Endodermal cell (in vitro differentiated cells): ENCODE data around the gene BPIFA3. TPM values are rescaled to one million over a fixed set of nuclear protein-coding genes. Genes with fewer than 3 reads are reported as not detected.

Experiments used
- DNase-seq: peaks from one replicate; pipeline ENCODE4 v3.0.0-alpha.2; 2017
- H3K27ac ChIP-seq: 2 replicates; pipeline ENCODE4 v1.5.1; 2013; ENCODE audit warnings: mild to moderate bottlenecking, low read depth, low read length, moderate library complexity
- H3K27me3 ChIP-seq: 2 replicates; pipeline ENCODE4 v1.6.1; 2013; ENCODE audit warnings: mild to moderate bottlenecking, low read length, moderate library complexity; ENCODE audit not compliant: insufficient read depth, control insufficient read depth, poor library complexity, severe bottlenecking
- H3K36me3 ChIP-seq: 2 replicates; pipeline ENCODE4 v1.7.0; 2013; ENCODE audit warnings: mild to moderate bottlenecking, low read length, moderate library complexity; ENCODE audit not compliant: control insufficient read depth, insufficient read depth
- H3K4me1 ChIP-seq: one replicate; pipeline ENCODE4 v1.7.0; 2013; ENCODE audit warnings: low read length; ENCODE audit not compliant: control insufficient read depth, insufficient read depth
- H3K4me3 ChIP-seq: 2 replicates; pipeline ENCODE4 v1.5.1; 2013; ENCODE audit warnings: mild to moderate bottlenecking, low read length, moderate library complexity
- H3K9ac ChIP-seq: 2 replicates; pipeline ENCODE4 v1.6.1; 2013; ENCODE audit warnings: mild to moderate bottlenecking, low read length, moderate library complexity; ENCODE audit not compliant: poor library complexity, severe bottlenecking; ENCODE audit errors: extremely low read depth
- H3K9me3 ChIP-seq: 2 replicates; pipeline ENCODE4 v1.6.1; 2013; ENCODE audit warnings: mild to moderate bottlenecking, low read length, moderate library complexity; ENCODE audit not compliant: control insufficient read depth
- H3K27ac Mint-ChIP-seq: 2 replicates; pipeline ENCODE4 v1.8.0; 2020; ENCODE audit warnings: mixed read lengths
- H3K27me3 Mint-ChIP-seq: 2 replicates; pipeline ENCODE4 v1.8.0; 2021; ENCODE audit warnings: mild to moderate bottlenecking, mixed read lengths; ENCODE audit not compliant: insufficient read depth
- H3K36me3 Mint-ChIP-seq: 2 replicates; pipeline ENCODE4 v1.8.0; 2020; ENCODE audit warnings: low read depth, mixed read lengths
- H3K4me1 Mint-ChIP-seq: 2 replicates; pipeline ENCODE4 v1.8.0; 2020; ENCODE audit warnings: mixed read lengths
- H3K4me3 Mint-ChIP-seq: 2 replicates; pipeline ENCODE4 v1.8.0; 2020; ENCODE audit warnings: mild to moderate bottlenecking, moderate library complexity, mixed read lengths
- H3K9me3 Mint-ChIP-seq: 2 replicates; pipeline ENCODE4 v1.8.0; 2020; ENCODE audit warnings: mild to moderate bottlenecking, mixed read lengths
- WGBS, 2 experiments: methylation state at CpG; one replicate each; pipeline versions ENCODE4 v1.1.5 to v1.1.7; 2013; ENCODE audit warnings: missing lambda C conversion rate in 2 of 2, mixed read lengths in 1 of 2; ENCODE audit not compliant: insufficient coverage in 1 of 2, insufficient read length in 1 of 2; 5-methylcytosine and 5-hydroxymethylcytosine counted together
- total RNA-seq, 2 donors: library from RNA; stranded (reverse); fragmentation: NEBNext Ultra II Directional in 1 of 2; extraction: Animal tissue kit (Norgen Biotek cat#: 25700) in 1 of 2; gene quantifications; 2 replicates in 1 of 2; 3 replicates in 1 of 2; pipeline ENCODE4 v1.2.1, GENCODE V29; 2021
- TF ChIP-seq, protein P1 (sequence below): fragments of 200-600 bp; sonication (generic); conservative IDR thresholded peaks from 2 replicates; pipeline ENCODE4 v1.5.0; 2021; ENCODE audit warnings: antibody characterized with exemption, mild to moderate bottlenecking

BPIFA3 gene
- total RNA-seq, 2 donors from 2014 or later: not detected

DNA sequence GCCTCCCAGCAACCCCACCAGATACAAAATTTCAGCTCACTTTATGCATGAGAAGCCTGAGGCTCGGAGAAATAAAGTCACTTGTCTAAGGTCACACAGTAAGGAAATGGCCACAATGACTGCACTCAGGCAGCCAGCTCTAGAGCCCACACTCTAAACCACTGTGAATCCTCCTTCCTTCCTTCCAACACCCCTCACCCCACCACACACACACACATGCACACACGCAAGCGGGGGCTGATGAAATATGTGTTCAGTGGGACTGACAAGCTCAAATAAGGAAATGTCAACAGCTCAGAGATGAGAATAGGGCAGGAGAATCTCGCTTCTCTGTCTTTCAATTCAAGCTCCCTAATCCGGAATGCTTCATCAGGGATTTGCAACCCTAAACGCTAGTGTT lies 12.7 kb downstream of the BPIFA3 start:
- no peaks in the 10 kb centered on the region for H3K36me3 Mint-ChIP-seq
- Histone ChIP-seq H3K27me3 (peaks cover 63% of the 10 kb centered on the region), H3K27ac (no peak overlapping the region), H3K9ac (no peak overlapping the region), H3K36me3 (no peaks in the 10 kb centered on the region), H3K9me3 (no peaks in the 10 kb centered on the region), H3K4me3 (no peak overlapping the region), H3K4me1 (no peaks in the 10 kb centered on the region)
- H3K9me3 Mint-ChIP-seq: no peaks in the 10 kb centered on the region
- no peak overlapping the region for H3K4me3 Mint-ChIP-seq
- no peak overlapping the region for H3K27ac Mint-ChIP-seq
- no peak for DNase-seq
- WGBS, 2 experiments: 80 to 86% methylated on average over 4 to 6 of the region's 6 CpGs
- TF ChIP-seq, protein P1, sequence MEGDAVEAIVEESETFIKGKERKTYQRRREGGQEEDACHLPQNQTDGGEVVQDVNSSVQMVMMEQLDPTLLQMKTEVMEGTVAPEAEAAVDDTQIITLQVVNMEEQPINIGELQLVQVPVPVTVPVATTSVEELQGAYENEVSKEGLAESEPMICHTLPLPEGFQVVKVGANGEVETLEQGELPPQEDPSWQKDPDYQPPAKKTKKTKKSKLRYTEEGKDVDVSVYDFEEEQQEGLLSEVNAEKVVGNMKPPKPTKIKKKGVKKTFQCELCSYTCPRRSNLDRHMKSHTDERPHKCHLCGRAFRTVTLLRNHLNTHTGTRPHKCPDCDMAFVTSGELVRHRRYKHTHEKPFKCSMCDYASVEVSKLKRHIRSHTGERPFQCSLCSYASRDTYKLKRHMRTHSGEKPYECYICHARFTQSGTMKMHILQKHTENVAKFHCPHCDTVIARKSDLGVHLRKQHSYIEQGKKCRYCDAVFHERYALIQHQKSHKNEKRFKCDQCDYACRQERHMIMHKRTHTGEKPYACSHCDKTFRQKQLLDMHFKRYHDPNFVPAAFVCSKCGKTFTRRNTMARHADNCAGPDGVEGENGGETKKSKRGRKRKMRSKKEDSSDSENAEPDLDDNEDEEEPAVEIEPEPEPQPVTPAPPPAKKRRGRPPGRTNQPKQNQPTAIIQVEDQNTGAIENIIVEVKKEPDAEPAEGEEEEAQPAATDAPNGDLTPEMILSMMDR: no peak
- H3K27me3 Mint-ChIP-seq: peaks cover 76% of the 10 kb centered on the region
- peaks cover 4% of the 10 kb centered on the region for H3K4me1 Mint-ChIP-seq

DNA sequence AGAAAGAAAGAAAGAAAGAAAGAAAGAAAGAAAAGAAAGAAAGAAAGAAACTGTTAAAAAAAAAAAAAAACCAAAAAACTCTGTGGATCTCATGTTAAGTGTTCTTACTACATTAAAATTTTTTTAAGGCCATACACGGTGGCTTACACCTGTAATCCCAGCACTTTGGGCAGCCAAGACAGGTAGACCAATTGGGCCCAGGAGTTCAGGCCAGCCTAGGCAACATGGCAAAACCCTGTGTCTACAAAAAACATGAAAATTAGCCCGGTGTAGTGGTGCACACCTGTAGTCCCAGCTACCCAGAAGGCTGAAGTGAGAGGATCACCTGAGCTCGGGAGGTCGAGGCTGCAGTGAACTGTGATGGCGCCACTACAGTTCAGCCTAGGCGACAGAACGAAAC lies 14.1 kb downstream of the BPIFA3 start:
- no peak overlapping the region for H3K27ac ChIP-seq
- H3K36me3 ChIP-seq: no peaks in the 10 kb centered on the region
- H3K4me3 ChIP-seq: no peak overlapping the region
- H3K9ac ChIP-seq: no peak overlapping the region
- no peaks in the 10 kb centered on the region for H3K9me3 ChIP-seq
- 68 to 77% methylated on average over 7 of the region's 7 CpGs for WGBS, 2 experiments
- Mint-ChIP-seq H3K27ac (no peak overlapping the region), H3K4me3 (no peak overlapping the region), H3K27me3 (peaks cover 68% of the 10 kb centered on the region), H3K36me3 (no peaks in the 10 kb centered on the region), H3K9me3 (no peaks in the 10 kb centered on the region), H3K4me1 (peaks cover 15% of the 10 kb centered on the region)
- H3K27me3 ChIP-seq: peaks cover 51% of the 10 kb centered on the region
- peaks cover 9% of the 10 kb centered on the region for H3K4me1 ChIP-seq
- TF ChIP-seq, protein P1: no peak
- DNase-seq: no peak

DNA sequence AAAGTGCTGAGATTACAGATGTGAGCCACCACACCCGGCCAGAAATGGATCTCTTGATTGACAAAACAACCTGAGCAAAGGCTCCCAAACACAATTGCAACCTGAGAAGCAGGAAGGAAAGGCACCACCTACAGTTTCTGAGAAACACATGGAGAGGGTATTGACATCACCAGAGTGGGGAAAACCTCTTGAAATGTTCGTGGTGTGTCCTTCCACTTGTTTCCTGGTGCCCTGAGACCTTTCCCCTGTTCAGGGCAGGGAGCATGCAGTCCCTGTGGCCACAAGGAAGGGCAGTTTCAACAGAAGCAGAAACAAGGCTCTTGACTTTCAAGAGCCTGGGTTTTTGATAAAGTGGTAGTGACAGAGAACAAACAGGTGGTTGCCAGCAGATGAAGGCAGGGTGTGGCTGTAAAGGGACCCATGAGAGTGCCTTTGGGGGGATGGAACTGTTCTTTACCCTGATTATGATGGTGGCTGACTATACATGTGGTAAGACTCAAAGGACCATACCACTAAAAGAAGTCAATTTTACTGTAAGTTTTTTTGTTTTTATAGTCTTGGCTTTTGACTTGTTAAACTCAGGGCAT lies 15.4 kb downstream of the BPIFA3 start:
- no peak overlapping the region for H3K4me3 Mint-ChIP-seq
- no peak for DNase-seq
- H3K36me3 ChIP-seq: no peaks in the 10 kb centered on the region
- H3K27ac ChIP-seq: no peak overlapping the region
- peaks cover 22% of the 10 kb centered on the region for H3K4me1 Mint-ChIP-seq
- no peak overlapping the region for H3K9ac ChIP-seq
- H3K27me3 ChIP-seq: peaks cover 53% of the 10 kb centered on the region
- H3K9me3 ChIP-seq: no peaks in the 10 kb centered on the region
- WGBS, 2 experiments: 60 to 63% methylated on average over 2 of the region's 2 CpGs
- no peaks in the 10 kb centered on the region for H3K9me3 Mint-ChIP-seq
- no peak overlapping the region for H3K4me3 ChIP-seq
- H3K36me3 Mint-ChIP-seq: no peaks in the 10 kb centered on the region
- H3K27me3 Mint-ChIP-seq: peaks cover 70% of the 10 kb centered on the region
- H3K27ac Mint-ChIP-seq: no peak overlapping the region
- TF ChIP-seq, protein P1: no peak
- peaks cover 9% of the 10 kb centered on the region for H3K4me1 ChIP-seq
